GM19351 (cell line): Measurements from ENCODE around the gene RASA3.

Experiments used
- ATAC-seq: cut with Tn5 transposase; IDR thresholded peaks from one replicate; pipeline ENCODE4 v1.9.1; 2021; ENCODE audit warnings: mild to moderate bottlenecking, moderate library complexity; ENCODE audit not compliant: unreplicated experiment

RASA3 gene

GRCh38 chr13:113974304-113975281 is 157.8 kb downstream of the RASA3 start:
- ATAC-seq, result no peak

GRCh38 chr13:113973218-113974164 is 158.9 kb downstream of the RASA3 start, which contains the start of gene C13orf46:
Gene C13orf46 (minus strand): TSS chr13:113974076. CDS start chr13:113973997, 79 bp downstream.
- ATAC-seq, result no peak

GRCh38 chr13:113972451-113973217 is 159.8 kb downstream of the RASA3 start:
- ATAC-seq, result no peak

GRCh38 chr13:113971471-113972231 is 160.8 kb downstream of the RASA3 start:
- no peak for ATAC-seq

GRCh38 chr13:113970810-113971470 is 161.5 kb downstream of the RASA3 start:
- no peak for ATAC-seq

GRCh38 chr13:113969973-113970611 is 162.3 kb downstream of the RASA3 start:
- ATAC-seq, result no peak

- ATAC-seq, result no peak
Measured at GRCh38 chr13:113969311-113969972, 163.0 kb downstream of the RASA3 start.

GRCh38 chr13:113968463-113969310 is 163.7 kb downstream of the RASA3 start:
- ATAC-seq, result no peak

GRCh38 chr13:113967729-113968462 is 164.5 kb downstream of the RASA3 start:
- no peak for ATAC-seq

- ATAC-seq, result no peak
Measured at GRCh38 chr13:113967206-113967720, 165.2 kb downstream of the RASA3 start.

- no peak for ATAC-seq
Measured at GRCh38 chr13:113965968-113966884, 166.2 kb downstream of the RASA3 start.

- no peak for ATAC-seq
Measured at GRCh38 chr13:113965383-113965874, 167.0 kb downstream of the RASA3 start.

- ATAC-seq, result no peak
Measured at GRCh38 chr13:113964251-113964995, 168.0 kb downstream of the RASA3 start.

- ATAC-seq, result no peak
Measured at GRCh38 chr13:113963376-113963775, 169.0 kb downstream of the RASA3 start.
